GM19023 (cell line): Measurements from ENCODE around the gene ADAP2.
"Not testable (repeated sequence)": the region's sequence is repeated elsewhere in the genome, so short reads cannot be mapped to it uniquely, and the experiment has no call there.

ENCODE experiments used
- ATAC-seq: cut with Tn5 transposase; IDR thresholded peaks from one replicate; pipeline ENCODE4 v1.9.1; 2021; ENCODE audit warnings: mild to moderate bottlenecking, moderate library complexity; ENCODE audit not compliant: unreplicated experiment

The ADAP2 gene, protein sequence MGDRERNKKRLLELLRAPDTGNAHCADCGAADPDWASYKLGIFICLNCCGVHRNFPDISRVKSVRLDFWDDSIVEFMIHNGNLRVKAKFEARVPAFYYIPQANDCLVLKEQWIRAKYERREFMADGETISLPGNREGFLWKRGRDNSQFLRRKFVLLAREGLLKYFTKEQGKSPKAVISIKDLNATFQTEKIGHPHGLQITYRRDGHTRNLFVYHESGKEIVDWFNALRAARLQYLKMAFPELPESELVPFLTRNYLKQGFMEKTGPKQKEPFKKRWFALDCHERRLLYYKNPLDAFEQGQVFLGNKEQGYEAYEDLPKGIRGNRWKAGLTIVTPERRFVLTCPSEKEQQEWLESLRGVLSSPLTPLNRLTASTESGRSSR

DNA sequence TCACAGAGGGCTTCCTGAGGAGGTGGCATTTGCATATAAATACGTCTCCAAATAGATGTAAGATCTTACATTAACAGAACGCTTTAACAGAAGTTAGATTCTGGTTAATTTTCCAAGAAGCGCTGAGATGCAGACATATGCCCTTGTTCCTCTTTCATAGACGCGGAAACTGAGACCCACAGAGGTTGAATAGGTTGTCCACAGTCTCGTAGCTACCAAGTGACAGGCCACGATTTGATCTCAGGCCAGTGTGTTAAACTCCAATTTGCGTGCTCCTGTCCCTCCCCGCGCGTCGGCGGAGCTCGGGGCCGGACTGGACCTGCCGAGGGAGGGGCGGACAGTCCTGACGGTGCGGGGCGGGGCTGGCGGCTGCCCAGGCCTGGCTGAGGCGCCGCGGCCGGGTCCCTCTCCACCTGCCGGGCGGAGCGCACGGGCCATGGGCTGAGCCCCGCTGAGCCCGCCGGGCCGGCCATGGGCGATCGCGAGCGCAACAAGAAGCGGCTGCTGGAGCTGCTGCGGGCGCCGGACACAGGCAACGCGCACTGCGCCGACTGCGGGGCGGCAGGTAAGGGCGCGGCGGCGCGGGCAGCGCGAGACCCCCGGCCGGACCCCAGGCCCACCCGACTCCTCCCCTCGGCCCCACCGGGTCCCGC, at the start of gene ADAP2:
Gene ADAP2 (plus strand): TSS at position 402 of the 653 bp plus-strand sequence. CDS start 70 bp downstream, at position 472.
- no peak for ATAC-seq

DNA sequence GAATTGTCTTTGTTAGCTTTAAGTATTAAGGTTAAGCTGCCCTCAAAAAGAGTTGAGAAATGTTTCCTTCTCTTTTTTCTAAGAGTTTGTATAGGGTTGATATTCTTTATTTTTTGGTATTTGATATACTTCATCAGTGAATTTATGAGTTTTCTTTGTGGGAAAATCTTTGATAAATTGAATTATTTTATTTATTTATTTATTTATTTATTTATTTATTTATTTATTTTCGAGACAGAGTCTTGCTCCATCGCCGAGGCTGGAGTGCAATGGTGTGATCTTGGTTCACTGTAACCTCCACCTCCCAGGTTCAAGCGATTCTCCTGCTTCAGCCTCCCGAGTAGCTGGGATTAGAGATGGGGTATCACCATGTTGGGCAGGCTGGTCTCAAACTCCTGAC, 35.6 kb upstream of the ADAP2 start:
- no peak for ATAC-seq

DNA sequence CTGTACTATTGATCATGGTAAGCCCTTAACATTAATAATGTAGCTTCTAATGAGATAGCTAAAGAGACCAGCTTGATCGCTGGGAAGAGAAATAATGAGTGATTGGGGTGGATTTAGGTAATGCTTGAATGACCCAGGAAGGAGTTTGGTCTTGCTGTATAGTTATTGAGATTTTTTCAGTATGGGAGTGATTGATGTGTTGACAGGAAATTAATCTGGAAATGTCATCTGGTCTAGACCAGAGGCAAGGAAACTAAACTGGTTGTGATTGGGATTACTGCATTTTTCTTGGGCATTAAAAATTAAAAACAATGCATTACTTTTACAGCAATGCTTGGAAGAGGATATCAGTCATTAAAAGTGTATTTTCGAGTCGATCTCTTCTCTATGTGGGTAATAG, 27.5 kb upstream of the ADAP2 start:
- ATAC-seq = no peak

DNA sequence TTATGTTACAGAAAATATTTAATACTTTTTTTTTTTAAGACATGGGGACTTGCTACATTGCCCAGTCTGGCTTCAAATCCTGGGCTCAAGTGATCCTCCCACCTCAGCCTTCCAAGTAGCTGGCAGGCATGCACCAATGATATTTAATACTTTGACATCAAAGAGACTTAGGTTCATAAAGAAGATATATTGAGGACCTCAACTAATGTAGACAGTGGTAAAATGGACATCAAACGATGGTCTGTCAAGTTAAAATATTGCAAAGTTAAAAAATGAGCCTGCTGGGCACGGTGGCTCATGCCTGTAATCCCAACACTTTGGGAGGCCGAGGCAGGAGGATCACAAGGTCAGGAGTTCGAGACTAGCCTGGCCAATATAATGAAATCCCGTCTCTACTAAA, 24.4 kb upstream of the ADAP2 start:
- no peak for ATAC-seq

DNA sequence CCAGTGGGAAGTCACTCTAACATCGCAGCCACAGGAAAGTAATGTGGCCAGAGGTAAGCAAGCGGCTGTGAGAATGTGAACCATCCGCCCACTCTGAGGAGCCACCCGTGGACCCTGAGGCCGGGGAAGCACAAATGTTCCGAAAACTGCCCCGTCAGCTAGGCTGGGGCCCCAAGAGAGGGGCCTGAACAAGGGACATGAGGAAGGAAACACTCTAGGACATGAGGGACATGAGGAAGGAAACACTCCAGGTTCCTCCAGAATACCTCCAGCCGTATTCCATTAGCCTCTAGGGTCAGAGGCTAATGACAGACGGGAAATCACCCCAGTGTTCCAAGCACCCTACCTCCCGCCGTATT, 16.0 kb upstream of the ADAP2 start:
- peak; percentile 33 for ATAC-seq

DNA sequence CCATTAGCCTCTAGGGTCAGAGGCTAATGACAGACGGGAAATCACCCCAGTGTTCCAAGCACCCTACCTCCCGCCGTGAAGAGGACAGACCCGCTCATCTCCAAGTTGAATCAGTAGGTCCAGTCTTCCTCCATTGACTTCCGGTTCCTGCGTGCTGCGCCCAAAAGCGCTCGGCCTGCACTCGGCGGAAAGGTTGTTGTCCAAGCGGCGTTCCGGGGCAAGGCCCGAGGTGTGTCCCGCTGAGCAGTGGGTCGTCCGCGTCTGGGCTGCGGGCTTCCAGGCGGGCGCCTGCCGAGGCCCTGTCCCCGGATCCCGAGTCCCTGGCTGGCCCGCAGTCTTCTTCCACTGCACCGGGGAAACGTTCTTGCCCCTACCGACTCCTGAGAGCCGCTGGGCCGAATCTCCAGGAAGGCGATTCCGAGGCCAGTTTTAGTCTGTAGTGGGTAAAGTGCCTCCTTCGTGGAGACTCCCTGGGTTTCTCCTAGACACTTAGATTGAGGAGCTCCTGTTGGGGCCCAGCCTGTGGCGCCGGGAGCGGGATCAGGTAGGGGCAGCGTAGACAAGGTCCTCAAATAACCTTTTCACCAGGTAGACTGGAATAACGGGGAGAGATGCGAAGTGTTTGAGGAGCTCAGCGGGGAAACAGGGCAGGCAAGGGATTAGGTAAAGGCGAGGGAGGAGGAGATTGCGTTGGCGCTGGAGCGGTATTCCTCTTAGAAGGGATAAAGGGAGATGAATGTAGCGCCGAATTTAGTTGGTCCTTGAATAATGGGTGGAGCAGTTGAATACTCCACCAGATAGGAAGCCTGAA, 15.4 kb upstream of the ADAP2 start, which contains the start of gene TEFM:
Gene TEFM (minus strand): TSS at position 138 of the 811 bp plus-strand sequence. CDS start 40 bp downstream, at position 98.
- ATAC-seq = peak; percentile 83

DNA sequence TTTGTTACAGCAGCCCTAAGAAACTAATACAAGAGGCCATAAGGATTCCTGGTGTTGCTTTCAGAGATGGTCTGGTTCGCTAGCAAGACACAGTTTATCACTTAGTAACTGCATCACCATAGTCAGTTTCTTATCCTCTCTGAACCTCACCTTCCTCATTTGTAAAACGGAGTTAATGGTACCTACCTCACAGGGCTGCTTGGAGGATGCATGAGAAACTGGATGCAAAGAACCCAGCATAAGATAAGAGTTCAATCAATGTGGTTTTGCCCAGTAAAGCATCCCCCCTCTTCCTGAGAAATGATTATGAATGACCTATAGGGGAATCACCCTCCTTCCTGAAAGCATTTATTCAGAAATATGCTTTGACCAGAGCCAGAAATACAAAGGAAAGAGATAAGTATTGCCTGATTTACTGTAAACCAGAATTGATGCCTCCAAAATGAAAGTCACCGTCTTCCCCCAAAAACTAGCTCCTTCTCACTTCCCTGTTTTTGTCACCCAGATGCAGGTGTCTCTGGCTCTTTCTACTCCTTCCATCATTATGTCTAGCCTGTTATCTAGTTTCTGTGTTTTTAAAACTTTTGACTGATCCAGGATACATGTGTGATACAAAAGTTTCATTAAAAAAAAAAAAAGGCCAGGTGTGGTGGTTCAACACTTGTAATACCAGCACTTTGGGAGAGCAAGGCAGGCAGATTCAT, 12.9 kb upstream of the ADAP2 start:
- no peak for ATAC-seq

DNA sequence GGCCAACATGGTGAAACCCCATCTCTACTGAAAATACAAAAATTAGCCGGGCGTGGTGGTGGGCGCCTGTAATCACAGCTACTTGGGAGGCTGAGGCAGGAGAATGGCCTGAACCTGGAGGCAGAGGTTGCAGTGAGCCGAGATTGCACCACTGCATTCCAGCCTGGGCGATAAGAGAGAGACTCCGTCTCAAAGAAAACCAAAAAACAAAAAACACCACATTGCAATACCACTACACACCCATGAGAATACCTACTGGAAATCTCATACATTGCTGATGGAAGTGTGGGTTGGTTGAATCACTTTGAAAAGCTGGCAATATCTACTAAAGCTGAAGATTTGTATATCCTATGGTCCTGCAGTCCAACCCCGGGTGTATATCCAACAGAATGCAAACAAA, 11.6 kb upstream of the ADAP2 start:
- not testable (repeated sequence) for ATAC-seq

DNA sequence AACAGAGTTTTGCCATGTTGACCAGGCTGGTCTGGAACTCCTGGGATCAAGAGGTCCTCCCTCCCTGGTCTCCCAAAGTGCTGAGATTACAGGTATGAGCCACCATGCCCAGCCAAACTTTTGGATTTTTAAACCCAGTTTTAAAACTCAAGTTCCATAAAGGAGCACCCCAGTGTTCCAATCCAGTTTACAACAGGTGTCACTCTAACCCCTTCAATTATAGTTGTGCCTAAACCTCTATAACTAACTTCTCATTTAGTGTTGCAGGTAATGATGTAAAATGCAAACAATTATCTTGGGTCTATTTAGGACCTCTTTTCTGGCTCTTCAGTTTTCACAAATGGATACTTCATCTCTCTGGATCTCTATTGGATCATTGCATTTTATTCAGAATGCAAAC, 7.8 kb upstream of the ADAP2 start:
- ATAC-seq = no peak

DNA sequence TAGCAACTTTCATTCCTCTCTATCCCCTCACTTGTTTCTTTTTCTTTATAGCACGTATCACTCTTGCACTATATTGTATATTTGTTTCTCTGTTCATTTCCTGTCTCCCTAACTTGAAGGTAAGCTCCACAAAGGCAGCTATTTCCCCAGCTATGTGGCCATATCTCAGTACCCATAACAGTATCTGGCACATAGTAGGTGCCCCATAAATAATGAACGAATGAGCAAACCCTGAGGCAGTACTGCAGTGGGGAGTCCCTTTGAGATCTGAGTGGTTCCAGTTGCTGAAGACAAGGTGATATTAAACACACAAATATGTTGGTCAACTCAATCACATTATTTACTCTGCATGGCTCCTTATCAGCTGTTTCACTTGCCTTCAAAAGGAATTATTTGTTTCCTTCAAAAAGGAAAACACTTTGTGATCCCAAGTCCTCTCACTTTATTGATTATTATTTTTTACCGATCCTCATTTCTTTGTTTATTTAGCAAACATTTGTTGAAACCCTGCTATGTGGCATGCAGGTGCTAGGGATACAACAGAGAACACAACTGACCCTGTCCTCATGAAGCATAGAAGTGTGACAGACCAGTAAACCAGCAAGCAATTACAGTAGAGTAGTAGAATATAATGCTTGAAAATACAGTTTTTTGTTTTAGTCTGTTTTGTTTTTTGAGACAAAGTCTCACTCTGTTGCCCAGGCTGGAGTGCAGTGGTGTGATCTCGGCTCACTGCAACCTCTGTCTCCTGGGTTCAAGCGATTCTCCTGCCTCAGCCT, 5.7 kb upstream of the ADAP2 start:
- ATAC-seq = no peak

DNA sequence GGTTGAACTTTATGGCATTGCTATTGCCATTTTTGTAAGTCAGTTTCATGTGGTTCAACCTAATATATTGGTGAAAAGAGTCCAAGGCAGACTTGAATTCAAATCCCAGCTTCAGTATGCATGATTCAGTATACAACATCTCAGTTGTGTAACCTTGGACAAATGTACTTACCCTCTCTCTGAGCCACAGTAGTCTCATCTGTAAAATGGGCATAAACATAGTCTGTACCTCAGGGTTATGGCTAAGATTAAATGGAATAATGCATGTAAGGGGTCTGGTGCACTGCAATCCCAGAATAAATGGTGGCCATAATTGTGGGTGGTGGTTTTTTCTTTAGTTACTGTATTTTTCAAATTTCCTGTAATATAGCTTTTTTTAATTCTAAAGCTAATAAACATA, 4.7 kb upstream of the ADAP2 start:
- no peak for ATAC-seq

DNA sequence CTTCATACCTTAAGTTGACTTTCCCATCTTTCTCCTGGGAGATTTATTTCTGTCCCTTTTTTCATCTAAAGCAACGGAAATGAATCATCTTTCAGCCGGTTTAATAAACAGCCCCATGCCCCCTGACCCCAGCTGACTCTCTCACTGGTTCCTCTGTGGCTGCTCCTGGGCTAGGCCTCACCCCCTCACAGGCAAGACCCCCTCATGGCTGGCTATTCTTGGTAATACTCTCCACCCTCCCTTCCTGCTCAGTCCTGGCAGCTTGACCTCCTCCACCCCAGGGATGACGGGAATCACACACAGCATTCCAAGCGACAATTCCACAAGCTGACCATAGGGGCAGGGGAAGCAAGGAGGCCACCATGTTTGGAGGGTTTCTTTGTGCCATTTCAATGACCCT, 1.5 kb upstream of the ADAP2 start:
- no peak for ATAC-seq

DNA sequence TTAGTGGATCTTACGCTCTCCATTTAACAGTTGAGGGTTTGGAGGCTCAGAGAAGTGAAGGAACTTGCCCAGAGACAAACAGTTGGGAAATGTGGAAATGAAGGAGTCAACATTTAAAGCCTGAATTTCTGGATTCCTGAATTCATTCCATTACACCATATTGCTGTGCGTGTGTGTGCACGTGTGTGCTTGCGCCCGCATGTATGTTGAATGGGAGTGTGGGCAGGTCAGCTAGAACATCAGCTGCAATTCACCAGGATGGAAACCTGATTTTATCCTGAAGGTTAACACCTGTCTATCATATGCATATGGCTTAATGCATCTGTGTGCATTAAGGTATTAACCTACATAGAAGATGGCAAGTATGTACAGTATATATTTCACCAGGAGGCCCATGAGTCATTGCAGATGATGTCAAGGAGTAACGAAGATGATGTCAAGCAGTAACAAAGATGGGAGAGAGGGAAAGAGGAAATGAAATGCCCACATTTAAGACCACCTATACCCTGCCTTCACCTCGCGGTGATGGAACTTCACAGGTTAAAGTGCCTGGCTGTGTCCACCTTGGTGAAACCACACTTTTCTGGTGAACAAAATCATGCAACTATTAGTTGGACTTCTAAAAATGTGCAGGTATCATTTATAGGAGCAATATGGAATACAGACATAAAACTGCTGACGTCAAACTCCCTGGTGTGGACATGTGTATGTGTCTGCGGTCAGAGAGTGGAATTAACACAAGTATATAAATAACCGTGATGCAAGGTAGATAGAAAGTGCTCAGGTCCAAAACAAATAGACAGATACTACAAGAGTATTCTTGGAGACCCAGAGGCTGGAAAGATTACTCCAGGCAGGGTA, 832 bp upstream of the ADAP2 start:
- ATAC-seq = no peak

DNA sequence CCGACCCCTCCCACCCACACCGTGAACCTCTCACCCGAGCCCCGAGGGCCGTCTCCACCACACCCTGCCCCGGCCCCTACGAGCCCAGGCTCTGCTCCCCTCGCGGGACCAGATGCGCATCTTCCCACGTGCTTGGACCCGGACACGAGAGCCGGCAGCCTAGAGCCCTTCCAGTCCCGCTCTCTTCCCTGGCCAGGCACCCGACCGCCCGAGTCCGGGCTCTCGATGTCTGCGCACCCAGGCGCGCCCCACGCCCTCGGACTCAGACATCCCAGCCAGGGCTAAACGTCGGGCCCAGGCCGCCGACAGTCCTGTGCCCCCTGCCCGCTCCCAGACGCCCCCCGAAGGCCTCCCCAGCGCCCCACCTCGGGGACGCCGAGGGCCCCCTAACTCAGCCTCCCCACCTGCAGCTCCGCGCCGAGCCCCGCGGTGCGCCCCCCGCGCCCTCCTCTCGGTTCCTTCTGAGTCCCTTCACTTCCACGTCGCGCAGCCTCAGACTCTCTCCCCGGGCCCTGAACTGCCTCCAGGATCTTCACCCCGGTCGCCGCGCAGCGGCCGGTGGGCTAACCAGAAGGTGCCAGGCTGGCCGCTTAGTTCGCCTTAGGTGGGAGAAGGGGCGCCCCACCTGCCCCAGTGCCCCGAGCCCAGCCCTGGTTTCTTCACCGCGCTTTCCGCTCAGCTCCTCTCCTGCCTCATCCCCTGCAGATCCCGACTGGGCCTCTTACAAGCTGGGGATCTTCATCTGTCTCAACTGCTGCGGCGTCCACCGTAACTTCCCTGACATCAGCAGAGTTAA, 688 bp downstream of the ADAP2 start:
- ATAC-seq = no peak

DNA sequence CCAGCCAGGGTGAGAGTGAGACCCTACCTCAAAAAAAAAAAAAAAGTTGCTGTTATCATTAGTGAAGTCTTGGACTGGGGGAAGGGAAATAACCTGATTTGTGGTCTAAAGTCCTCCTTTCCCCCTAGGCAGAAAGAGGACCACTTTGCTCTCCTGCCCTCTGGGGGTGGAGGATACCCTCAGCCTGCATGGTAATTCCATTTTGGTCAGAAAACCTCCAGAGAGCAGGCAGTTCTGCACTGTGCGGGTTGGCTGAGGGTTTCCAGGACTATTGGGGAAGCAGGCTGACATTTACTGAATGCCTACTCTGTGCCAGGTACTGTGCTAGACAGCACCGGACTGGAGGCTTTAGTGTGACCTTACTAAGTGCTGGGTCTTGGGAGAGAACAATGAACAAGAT, 2.6 kb downstream of the ADAP2 start:
- ATAC-seq = no peak

DNA sequence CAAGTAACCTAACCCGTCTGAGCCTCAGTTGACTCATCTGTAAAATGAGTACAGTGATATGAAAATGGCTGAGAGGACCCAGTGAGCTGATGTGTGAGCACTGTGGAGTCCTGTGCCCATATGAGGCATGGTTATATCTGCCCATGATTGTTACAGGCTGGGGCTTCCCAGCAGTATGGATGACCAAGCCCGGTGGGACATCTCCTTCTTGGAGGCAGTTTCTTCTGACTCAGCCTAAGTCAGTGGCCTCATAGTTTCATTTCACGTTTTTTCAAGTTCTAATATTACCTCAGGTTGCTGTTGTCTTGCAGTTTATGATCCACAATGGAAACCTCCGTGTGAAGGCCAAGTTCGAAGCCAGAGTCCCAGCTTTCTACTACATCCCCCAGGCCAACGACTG, 4.8 kb downstream of the ADAP2 start:
- ATAC-seq = no peak

DNA sequence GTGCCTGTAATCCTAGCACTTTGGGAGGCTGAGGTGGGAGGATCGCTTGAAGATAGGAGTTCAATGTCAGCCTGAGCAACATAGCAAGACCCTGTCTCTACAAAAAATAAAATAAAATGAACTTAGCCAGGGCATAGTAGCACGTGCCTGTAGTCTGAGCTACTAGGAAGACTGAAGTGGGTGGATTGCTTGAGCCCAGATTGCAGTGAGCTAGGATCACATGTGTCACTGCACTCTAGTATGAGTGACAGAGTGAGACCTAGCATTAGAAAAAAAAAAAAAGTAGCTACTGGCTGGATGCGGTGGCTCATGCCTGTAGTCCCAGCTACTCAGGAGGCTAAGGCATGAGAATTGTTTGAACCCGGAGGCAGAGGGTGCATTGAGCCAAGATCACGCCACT, 6.0 kb downstream of the ADAP2 start:
- no peak for ATAC-seq

DNA sequence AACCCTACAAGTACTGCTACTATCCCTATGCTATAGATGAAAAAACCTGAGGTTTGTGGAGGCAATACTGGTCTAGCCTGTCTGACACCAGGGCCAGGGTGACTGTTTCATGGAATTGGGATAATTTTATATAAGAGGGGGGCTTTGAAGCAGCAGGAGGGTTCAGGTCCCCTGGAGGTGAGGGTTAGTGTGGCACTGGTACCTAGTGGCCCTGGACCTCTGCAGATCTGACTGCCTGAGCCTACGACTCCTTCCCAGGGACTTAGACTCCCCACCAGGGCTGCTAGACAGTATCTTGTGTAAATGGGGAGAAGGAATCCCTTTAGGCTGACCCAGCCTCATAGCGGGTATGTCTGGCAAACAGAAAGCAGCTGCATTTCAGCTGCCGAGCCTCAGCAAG, 6.8 kb downstream of the ADAP2 start:
- no peak for ATAC-seq
